GM12892 (cell line): ENCODE measurements around the gene PLXNC1.

Source experiments
- POLR2AphosphoS5 ChIP-seq: IDR thresholded peaks from 2 replicates; pipeline ENCODE4 v1.6.1; 2011; ENCODE audit warnings: low read depth, low read length, control low read depth
- TAF1 ChIP-seq: IDR thresholded peaks from 2 replicates; pipeline ENCODE4 v1.6.1; 2011; ENCODE audit warnings: low read depth, mild to moderate bottlenecking, control low read depth, low read length, borderline replicate concordance

DNA sequence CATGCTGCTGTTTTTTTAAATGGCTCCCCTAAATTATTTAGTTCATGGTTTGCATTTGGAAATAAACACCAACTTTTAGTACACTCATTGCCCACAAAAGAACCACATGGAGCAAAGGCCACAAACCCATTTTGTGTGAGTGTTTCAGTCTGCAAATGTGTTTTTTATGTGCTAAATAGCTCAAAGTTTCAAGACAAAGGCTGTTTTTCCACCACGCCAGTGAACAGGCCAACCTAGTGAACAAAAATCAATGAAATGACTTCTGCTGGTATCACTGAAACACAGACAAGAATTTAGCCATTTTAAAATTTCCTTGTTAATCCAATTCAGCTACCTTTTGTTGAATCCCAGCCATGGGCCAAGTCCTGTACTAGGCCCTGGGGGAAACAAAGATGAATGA lies 52.3 kb downstream of the PLXNC1 start:
- TF ChIP-seq POLR2AphosphoS5 (no peak), TAF1 (no peak)
